ENCODE measurements around the gene NEK7.

NEK7 gene

GRCh38 chr1:198143797-198144196 lies 13.0 kb upstream of the NEK7 start:
- DNase-seq (ENCODE audit: low spot score): no peak
- TF ChIP-seq, protein P1, sequence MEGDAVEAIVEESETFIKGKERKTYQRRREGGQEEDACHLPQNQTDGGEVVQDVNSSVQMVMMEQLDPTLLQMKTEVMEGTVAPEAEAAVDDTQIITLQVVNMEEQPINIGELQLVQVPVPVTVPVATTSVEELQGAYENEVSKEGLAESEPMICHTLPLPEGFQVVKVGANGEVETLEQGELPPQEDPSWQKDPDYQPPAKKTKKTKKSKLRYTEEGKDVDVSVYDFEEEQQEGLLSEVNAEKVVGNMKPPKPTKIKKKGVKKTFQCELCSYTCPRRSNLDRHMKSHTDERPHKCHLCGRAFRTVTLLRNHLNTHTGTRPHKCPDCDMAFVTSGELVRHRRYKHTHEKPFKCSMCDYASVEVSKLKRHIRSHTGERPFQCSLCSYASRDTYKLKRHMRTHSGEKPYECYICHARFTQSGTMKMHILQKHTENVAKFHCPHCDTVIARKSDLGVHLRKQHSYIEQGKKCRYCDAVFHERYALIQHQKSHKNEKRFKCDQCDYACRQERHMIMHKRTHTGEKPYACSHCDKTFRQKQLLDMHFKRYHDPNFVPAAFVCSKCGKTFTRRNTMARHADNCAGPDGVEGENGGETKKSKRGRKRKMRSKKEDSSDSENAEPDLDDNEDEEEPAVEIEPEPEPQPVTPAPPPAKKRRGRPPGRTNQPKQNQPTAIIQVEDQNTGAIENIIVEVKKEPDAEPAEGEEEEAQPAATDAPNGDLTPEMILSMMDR (IDR thresholded peaks at IDR 0.05; ENCODE audit: extremely low read depth, missing control alignments): no peak

DNA sequence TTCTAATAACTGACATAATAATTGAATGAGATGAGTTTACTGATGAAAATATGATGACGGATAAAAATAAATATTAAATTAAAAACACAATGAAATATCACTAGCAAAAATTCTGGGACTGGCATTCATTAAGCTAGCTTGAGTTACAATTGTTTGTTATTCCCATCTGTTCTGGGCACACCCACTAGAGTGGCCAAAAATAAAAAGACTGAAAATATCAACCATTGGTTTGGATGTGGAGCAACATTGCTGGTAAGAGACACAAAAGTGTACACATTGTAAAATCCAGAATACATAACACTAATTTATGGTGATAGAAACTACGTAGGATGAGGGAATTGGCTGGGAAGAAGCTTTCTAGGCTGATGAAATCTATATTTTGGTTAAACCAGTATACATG lies 9.6 kb upstream of the NEK7 start:
- TF ChIP-seq, protein P1 (IDR thresholded peaks at IDR 0.05; ENCODE audit: extremely low read depth, missing control alignments): no peak
- DNase-seq (ENCODE audit: low spot score): no peak

DNA sequence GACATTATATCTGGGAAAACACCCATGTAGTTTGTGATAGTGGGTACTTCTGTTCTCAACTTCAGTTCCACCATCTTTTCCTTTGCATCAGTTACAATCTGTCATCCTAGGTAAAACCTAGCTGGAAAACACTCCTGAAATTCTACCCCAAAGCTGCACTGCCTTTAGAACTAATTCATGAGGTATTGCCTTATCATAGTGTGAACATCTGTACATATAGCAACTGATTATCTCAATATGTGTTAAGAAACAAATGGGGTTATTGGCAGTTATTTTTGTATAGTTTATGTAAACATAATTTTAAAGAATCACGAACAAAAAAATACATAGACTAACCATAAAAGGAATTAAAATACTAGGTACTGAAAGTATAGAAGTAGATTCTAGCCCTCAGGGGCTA lies 6.4 kb upstream of the NEK7 start:
- TF ChIP-seq, protein P1 (IDR thresholded peaks at IDR 0.05; ENCODE audit: extremely low read depth, missing control alignments): no peak
- no peak for DNase-seq (ENCODE audit: low spot score)

DNA sequence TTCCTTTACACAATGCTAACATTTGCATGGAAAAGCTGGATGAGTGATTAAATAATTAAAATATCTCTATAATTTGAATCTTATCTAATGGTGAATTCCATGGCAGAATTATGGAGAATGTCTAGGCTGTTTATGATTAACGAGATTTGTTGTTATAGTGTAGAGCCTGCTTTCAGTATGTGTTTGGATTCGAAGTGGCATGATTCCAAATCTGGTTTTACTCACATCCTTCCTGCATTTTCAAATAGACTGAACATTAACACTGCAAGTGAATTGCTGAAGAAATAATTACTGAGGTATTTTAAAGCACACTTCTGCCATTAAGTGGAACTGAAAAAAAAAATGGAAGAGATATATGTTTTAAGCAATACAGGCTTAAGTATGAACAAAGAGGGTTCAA lies 5.1 kb upstream of the NEK7 start:
- DNase-seq (ENCODE audit: low spot score): no peak
- TF ChIP-seq, protein P1 (IDR thresholded peaks at IDR 0.05; ENCODE audit: extremely low read depth, missing control alignments): no peak

GRCh38 chr1:198153103-198153502 lies 3.7 kb upstream of the NEK7 start:
- DNase-seq (ENCODE audit: low spot score): no peak
- TF ChIP-seq, protein P1 (IDR thresholded peaks at IDR 0.05; ENCODE audit: extremely low read depth, missing control alignments): no peak

GRCh38 chr1:198153804-198154203 lies 3.0 kb upstream of the NEK7 start:
- no peak for DNase-seq (ENCODE audit: low spot score)
- TF ChIP-seq, protein P1 (IDR thresholded peaks at IDR 0.05; ENCODE audit: extremely low read depth, missing control alignments): no peak

DNA sequence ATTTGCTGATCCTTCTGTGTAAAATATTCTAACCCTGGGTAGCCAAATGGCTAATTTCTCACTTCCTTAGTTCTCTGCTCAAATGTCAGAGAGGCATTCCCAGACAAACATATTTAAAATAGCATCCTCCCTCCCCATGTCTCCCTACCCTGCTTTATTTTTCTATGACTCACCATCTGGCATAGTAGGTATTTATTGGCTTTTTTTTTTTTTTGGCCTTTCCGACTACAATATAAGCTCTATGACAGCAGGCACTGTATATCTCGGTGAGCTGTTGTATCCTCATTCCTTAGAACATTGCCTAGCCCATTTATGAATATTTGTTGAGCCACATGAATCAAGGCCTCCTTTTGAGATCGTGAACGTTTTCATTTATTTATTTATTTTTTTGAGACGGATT lies 1.5 kb upstream of the NEK7 start:
- no peak for DNase-seq (ENCODE audit: low spot score)
- TF ChIP-seq, protein P1 (IDR thresholded peaks at IDR 0.05; ENCODE audit: extremely low read depth, missing control alignments): no peak

All from GM20000 (cell line).